Adipocyte (in vitro differentiated cells): Measurements from ENCODE around the gene FGF5.
A peak's percentile ranks its signal among the peaks of the same experiment; 100 is the strongest.
"Not testable (repeated sequence)": the region's sequence is repeated elsewhere in the genome, so short reads cannot be mapped to it uniquely, and the experiment has no call there.

Source experiments
- DNase-seq: peaks from one replicate; pipeline ENCODE4 v3.0.0-alpha.2; 2015; ENCODE audit warnings: low read depth
- H3K27me3 ChIP-seq: replicated peaks from 2 replicates; pipeline ENCODE4 v1.7.0; 2013; ENCODE audit warnings: mild to moderate bottlenecking, low read length, moderate library complexity; ENCODE audit not compliant: control insufficient read depth, insufficient read depth
- H3K36me3 ChIP-seq: 2 replicates; pipeline ENCODE4 v1.7.0; 2013; ENCODE audit warnings: low read length, mild to moderate bottlenecking, moderate library complexity; ENCODE audit not compliant: control insufficient read depth, insufficient read depth, severe bottlenecking
- H3K4me1 ChIP-seq: 2 replicates; pipeline ENCODE4 v1.7.0; 2013; ENCODE audit warnings: mild to moderate bottlenecking, low read length, moderate library complexity; ENCODE audit not compliant: control insufficient read depth, insufficient read depth
- H3K4me3 ChIP-seq: 2 replicates; pipeline ENCODE4 v1.7.0; 2013; ENCODE audit warnings: mild to moderate bottlenecking, low read length, moderate library complexity
- H3K9ac ChIP-seq: 2 replicates; pipeline ENCODE4 v1.7.0; 2013; ENCODE audit warnings: mild to moderate bottlenecking, low read length, moderate library complexity
- H3K9me3 ChIP-seq: 2 replicates; pipeline ENCODE4 v1.7.0; 2013; ENCODE audit warnings: mild to moderate bottlenecking, low read length, moderate library complexity; ENCODE audit not compliant: control insufficient read depth

The FGF5 gene

GRCh38 chr4:80268081-80268823 is 1.8 kb downstream of the FGF5 start:
- DNase-seq: peak; percentile 78
- Histone ChIP-seq H3K9ac (peak overlapping the region; percentile 88), H3K27me3 (peaks cover 6% of the 10 kb centered on the region), H3K4me3 (peak overlapping the region; percentile 95), H3K36me3 (no peaks in the 10 kb centered on the region), H3K9me3 (no peaks in the 10 kb centered on the region), H3K4me1 (peaks cover 39% of the 10 kb centered on the region)

GRCh38 chr4:80268936-80269335 is 2.5 kb downstream of the FGF5 start:
- H3K9ac ChIP-seq: peak overlapping the region; percentile 88
- no peaks in the 10 kb centered on the region for H3K36me3 ChIP-seq
- H3K9me3 ChIP-seq: no peaks in the 10 kb centered on the region
- peaks cover 36% of the 10 kb centered on the region for H3K4me1 ChIP-seq
- DNase-seq: peak; percentile 54
- H3K4me3 ChIP-seq: peak overlapping the region; percentile 95
- peaks cover under 1% of the 10 kb centered on the region for H3K27me3 ChIP-seq

GRCh38 chr4:80270321-80270720 is 3.9 kb downstream of the FGF5 start:
- Histone ChIP-seq H3K36me3 (no peaks in the 10 kb centered on the region), H3K9me3 (no peaks in the 10 kb centered on the region), H3K4me3 (peak overlapping the region; percentile 95), H3K4me1 (peaks cover 36% of the 10 kb centered on the region), H3K27me3 (no peaks in the 10 kb centered on the region), H3K9ac (no peak overlapping the region)
- DNase-seq: peak; percentile 47

- Histone ChIP-seq H3K4me3 (no peak overlapping the region), H3K36me3 (no peaks in the 10 kb centered on the region), H3K9ac (no peak overlapping the region), H3K27me3 (no peaks in the 10 kb centered on the region), H3K9me3 (no peaks in the 10 kb centered on the region), H3K4me1 (peaks cover 36% of the 10 kb centered on the region)
- DNase-seq: peak; percentile 57
Measured at GRCh38 chr4:80270868-80271267, 4.4 kb downstream of the FGF5 start.

- DNase-seq: peak; percentile 61
- peak overlapping the region; percentile 25 for H3K4me3 ChIP-seq
- no peak overlapping the region for H3K9ac ChIP-seq
- peaks cover 38% of the 10 kb centered on the region for H3K4me1 ChIP-seq
- no peaks in the 10 kb centered on the region for H3K36me3 ChIP-seq
- H3K27me3 ChIP-seq: no peaks in the 10 kb centered on the region
- no peaks in the 10 kb centered on the region for H3K9me3 ChIP-seq
Measured at GRCh38 chr4:80271801-80272200, 5.3 kb downstream of the FGF5 start.

- no peaks in the 10 kb centered on the region for H3K9me3 ChIP-seq
- H3K27me3 ChIP-seq: no peaks in the 10 kb centered on the region
- H3K4me3 ChIP-seq: no peak overlapping the region
- peaks cover 6% of the 10 kb centered on the region for H3K4me1 ChIP-seq
- H3K9ac ChIP-seq: no peak overlapping the region
- DNase-seq: peak; percentile 69
- H3K36me3 ChIP-seq: no peaks in the 10 kb centered on the region
Measured at GRCh38 chr4:80276931-80277330, 10.5 kb downstream of the FGF5 start.

- Histone ChIP-seq H3K36me3 (no peaks in the 10 kb centered on the region), H3K9ac (no peak overlapping the region), H3K4me1 (peaks cover 6% of the 10 kb centered on the region), H3K4me3 (no peak overlapping the region), H3K9me3 (no peaks in the 10 kb centered on the region), H3K27me3 (no peaks in the 10 kb centered on the region)
- peak; percentile 42 for DNase-seq
Measured at GRCh38 chr4:80279751-80280150, 13.3 kb downstream of the FGF5 start.

- peak; percentile 60 for DNase-seq
- peak overlapping the region; percentile 67 for H3K4me3 ChIP-seq
- peaks cover 6% of the 10 kb centered on the region for H3K4me1 ChIP-seq
- H3K36me3 ChIP-seq: no peaks in the 10 kb centered on the region
- H3K27me3 ChIP-seq: no peaks in the 10 kb centered on the region
- peak overlapping the region; percentile 17 for H3K9ac ChIP-seq
- no peaks in the 10 kb centered on the region for H3K9me3 ChIP-seq
Measured at GRCh38 chr4:80286451-80286850, 20.0 kb downstream of the FGF5 start.

- not testable (repeated sequence) for H3K4me3 ChIP-seq, H3K9me3 ChIP-seq, H3K27me3 ChIP-seq, H3K9ac ChIP-seq, DNase-seq, H3K4me1 ChIP-seq, H3K36me3 ChIP-seq
Measured at GRCh38 chr4:80290665-80291064, 24.2 kb downstream of the FGF5 start.

- Histone ChIP-seq H3K9me3 (no peaks in the 10 kb centered on the region), H3K9ac (no peak overlapping the region), H3K4me1 (no peaks in the 10 kb centered on the region), H3K4me3 (no peak overlapping the region), H3K27me3 (no peaks in the 10 kb centered on the region), H3K36me3 (no peaks in the 10 kb centered on the region)
- no peak for DNase-seq
Measured at GRCh38 chr4:80294206-80294605, 27.7 kb downstream of the FGF5 start.

GRCh38 chr4:80295336-80295735 is 28.9 kb downstream of the FGF5 start:
- Histone ChIP-seq H3K36me3 (no peaks in the 10 kb centered on the region), H3K4me3 (no peak overlapping the region), H3K9me3 (no peaks in the 10 kb centered on the region), H3K27me3 (no peaks in the 10 kb centered on the region), H3K9ac (no peak overlapping the region), H3K4me1 (no peaks in the 10 kb centered on the region)
- DNase-seq: no peak

GRCh38 chr4:80295826-80296225 is 29.4 kb downstream of the FGF5 start:
- no peaks in the 10 kb centered on the region for H3K4me1 ChIP-seq
- no peaks in the 10 kb centered on the region for H3K27me3 ChIP-seq
- H3K9me3 ChIP-seq: no peaks in the 10 kb centered on the region
- no peaks in the 10 kb centered on the region for H3K36me3 ChIP-seq
- no peak overlapping the region for H3K4me3 ChIP-seq
- no peak for DNase-seq
- H3K9ac ChIP-seq: no peak overlapping the region
